NCI-H2107 treated with DMSO at 0.1 percent for 48 hours (cell line): Measurements from ENCODE around the gene TMEM183A.

ENCODE experiments used
- DNase-seq: peaks from one replicate; lab custom pipeline; 2025; ENCODE audit not compliant: unreplicated experiment; lab: John Stamatoyannopoulos, UW

TMEM183A gene

GRCh38 chr1:203045821-203046594 lies 38.8 kb downstream of the TMEM183A start:
- DNase-seq = no peak

- no peak for DNase-seq
These were observed 39.9 kb downstream of the TMEM183A start for GRCh38 chr1:203046984-203047630.

DNA sequence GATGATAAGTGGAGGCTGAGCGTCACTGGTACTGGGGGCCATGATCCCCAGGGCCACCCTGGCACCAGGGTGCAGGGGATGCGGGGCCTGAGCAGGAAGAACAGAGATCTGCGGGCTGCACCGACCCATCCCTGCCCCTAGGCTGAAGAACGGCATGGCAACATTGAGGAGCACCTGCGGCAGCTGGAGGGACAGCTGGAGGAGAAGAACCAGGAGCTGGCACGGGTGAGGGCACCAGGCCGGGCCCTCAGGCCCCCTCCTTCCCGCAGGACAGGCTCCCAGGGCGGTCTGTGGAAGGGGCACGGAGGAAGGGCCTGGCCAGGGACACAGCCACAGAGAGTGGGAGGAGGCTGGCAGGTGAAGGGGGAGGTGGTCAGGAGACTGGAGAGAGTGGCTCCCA lies 40.9 kb downstream of the TMEM183A start:
- DNase-seq = no peak

DNA sequence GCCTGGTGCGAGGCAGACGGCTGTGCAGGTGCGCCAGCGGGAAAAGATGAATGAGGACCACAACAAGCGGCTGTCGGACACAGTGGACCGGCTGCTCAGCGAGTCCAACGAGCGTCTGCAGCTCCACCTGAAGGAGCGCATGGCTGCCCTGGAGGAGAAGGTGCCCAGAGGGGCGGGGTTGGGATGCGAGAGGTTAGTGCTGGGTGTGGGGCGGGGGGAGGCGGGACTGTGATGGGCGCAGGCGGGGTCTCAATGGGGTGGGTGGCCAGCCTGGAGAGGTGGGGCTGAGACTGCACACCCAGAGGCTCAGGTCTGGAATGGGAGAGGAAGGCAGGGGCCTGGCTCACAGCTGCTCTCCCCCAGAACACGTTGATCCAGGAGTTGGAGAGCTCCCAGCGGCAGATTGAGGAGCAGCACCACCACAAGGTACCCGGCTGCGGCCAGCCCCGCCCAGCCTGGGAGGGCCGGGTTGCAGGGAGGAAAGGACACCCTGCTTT lies 41.4 kb downstream of the TMEM183A start:
- DNase-seq = peak; percentile 63

GRCh38 chr1:203049077-203049476 lies 41.9 kb downstream of the TMEM183A start:
- DNase-seq = no peak

GRCh38 chr1:203049576-203050180 lies 42.5 kb downstream of the TMEM183A start:
- DNase-seq = no peak

DNA sequence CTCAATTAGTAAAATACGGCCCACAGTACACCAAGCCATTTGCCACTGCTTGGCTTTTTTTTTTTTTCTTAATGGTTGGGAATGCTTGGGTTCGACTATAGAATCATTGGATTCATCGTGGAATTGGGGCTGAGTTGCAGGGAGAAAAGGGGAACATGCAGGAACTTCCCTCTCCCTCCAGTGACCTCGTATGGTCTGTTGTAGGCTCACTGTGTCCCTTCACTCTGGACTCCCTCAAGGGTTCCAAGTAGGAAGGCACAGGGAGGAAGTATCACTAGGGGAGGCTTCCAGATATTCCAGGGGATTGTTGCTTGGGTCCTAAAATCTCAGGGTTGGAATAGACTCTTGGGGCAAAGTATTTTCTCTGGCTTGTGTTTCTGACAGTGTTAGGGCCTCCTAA lies 43.7 kb downstream of the TMEM183A start:
- no peak for DNase-seq

DNA sequence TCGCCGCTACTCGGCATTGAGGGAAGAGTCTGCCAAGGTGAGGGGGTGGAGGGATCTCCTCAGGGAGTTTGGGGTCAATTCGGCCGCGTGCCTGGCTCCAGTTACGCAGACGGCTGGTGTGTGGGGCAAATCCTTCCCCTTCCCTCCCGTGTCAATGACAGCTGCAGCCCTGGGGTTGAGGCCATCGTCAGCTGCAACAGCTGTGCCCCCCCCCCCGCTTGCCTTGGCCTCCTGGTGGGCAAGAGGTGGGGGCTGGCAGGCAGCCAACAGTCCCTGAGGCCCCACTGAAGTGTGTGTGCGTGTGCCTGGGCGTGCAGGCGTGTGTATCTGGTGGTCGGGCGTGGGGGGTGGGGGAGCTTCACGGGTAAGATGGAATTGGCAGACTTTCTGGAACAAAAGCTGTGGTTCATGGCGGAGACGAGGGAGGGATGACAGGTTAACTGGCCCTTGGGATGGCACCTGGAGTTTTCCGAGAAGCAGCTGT lies 44.7 kb downstream of the TMEM183A start:
- DNase-seq = peak; percentile 49

- DNase-seq = no peak
These were observed 45.4 kb downstream of the TMEM183A start for GRCh38 chr1:203052601-203053000.

GRCh38 chr1:203054184-203054583 lies 47.0 kb downstream of the TMEM183A start:
- DNase-seq = no peak

DNA sequence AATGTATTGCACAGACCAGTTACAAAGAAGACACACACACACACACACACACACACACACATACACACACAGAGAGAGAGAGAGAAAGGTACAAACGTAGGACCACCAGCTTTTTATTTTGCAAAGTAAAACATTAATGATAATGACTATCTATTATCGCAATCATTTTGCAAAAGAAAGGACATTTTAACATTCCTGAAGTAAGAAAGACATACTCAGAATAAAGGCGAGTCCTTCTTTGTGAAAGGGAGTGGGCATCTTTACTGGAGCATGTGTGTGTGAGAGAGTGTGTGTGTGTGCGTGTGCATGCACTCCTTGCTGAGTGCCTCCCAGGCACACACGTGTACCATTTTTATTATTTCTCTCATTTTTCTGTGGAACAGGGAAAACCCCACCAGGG lies 47.5 kb downstream of the TMEM183A start:
- DNase-seq = no peak

DNA sequence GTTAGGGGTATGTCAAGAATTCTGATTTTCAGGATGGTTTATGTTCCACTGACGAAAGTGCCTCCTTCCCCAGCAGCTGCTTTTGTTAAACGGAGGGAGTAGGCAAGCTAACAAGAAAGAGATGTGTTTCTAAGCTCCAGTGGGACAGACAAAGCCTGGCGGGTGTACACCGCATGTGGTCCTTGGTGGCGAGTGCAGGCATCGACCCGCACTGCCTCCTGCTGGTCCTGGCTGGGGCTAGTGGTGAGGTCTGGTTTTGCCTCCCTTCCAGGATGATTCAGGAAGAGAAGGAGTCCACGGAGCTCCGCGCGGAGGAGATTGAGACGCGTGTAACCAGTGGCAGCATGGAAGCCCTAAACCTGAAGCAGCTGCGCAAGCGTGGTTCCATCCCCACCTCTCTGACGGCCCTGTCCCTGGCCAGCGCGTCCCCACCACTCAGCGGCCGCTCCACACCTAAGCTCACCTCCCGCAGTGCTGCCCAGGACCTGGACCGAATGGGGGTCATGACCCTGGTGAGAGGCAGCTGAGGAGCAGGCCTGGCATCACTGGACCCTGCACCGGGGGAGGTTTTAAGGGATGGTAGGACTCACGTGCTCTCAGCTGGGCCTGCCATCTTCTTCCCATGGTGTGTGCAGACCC lies 48.1 kb downstream of the TMEM183A start:
- no peak for DNase-seq

GRCh38 chr1:203056012-203056411 lies 48.8 kb downstream of the TMEM183A start:
- DNase-seq = no peak

GRCh38 chr1:203056516-203056915 lies 49.3 kb downstream of the TMEM183A start:
- no peak for DNase-seq

- DNase-seq = no peak
These were observed 50.9 kb downstream of the TMEM183A start for GRCh38 chr1:203057911-203058675.

GRCh38 chr1:203058676-203058935 lies 51.4 kb downstream of the TMEM183A start:
- no peak for DNase-seq

GRCh38 chr1:203059485-203059884 lies 52.3 kb downstream of the TMEM183A start:
- no peak for DNase-seq

DNA sequence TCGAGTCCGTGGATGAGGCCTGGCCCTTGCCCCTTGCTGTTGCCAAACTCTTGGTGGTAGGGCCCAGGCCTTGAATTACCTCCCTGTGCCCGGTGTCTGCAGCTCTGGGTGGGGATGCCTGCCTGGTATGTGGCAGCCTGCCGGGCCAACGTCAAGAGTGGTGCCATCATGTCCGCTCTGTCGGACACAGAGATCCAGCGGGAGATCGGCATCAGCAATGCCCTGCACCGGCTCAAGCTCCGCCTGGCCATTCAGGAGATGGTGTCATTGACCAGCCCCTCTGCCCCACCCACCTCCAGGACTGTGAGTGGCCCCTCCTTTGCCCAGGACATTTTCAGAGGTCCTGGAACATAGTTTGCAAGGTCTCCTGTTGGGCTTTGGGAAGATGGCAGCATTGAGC lies 52.9 kb downstream of the TMEM183A start:
- no peak for DNase-seq

DNA sequence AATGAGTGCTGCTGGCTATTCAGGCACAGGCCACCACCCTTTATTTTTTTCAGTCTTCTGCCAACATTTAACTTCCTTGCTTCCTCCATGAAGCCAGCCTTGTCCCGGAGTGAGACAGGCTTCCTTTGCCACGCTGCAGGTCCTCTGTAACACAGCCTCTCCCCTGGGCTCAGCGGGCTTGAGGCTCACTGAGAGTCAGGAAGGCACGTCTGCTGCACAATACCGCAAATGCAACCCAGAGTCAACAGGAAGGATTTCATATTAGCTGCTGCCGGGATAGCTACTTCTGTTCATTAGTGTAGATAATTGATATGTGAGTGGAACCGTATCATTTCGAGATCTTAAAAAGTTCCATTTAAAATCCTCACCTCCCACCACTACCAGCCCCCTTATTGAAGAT lies 56.1 kb downstream of the TMEM183A start:
- DNase-seq = no peak

DNA sequence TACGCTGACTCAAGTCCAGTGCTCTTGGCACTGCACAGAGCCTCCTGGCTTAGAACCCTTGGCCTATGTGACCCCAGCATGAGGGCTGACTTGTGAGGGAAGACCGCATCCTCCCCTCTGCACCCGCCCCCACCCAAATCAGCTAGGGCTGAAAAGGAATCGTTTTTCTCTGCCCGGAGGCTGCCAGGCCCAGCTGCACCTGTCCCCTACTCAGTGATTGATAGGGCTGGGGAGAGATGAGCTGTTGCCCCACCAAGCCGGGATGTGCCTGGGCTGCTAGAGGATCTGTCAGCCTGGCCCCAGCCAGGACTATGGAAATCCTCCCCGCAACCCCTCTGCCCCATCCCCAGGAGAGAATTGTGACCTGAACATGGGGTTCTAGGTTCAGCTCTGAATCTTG lies 58.0 kb downstream of the TMEM183A start:
- DNase-seq = no peak

- DNase-seq = no peak
These were observed 58.8 kb downstream of the TMEM183A start for GRCh38 chr1:203065986-203066385.
